Activated B cell treated with CpG ODN at 0.5 μM for 24 hours (primary cell): ENCODE results near the gene LIMS2. TPM values are rescaled to one million over a fixed set of nuclear protein-coding genes. Genes with fewer than 3 reads are reported as not detected.

Experiments used
- ATAC-seq: fragments of 200-7000 bp; cut with Tn5 transposase; one replicate; pipeline ENCODE4 v1.10.0; 2021; ENCODE audit warnings: low read depth, mild to moderate bottlenecking, moderate library complexity
- CTCF ChIA-PET: fragments of 350-600 bp; sonication (Branson Sonifier 250); formaldehyde crosslinking; loops from one replicate; lab custom pipeline; 2021; ENCODE audit warnings: antibody characterized with exemption; lab: Charles Lee
- POLR2A ChIA-PET: fragments of 350-600 bp; sonication (Branson Sonifier 250); formaldehyde crosslinking; loops from one replicate; lab custom pipeline; 2021; ENCODE audit warnings: antibody characterized with exemption; lab: Charles Lee
- DNase-seq: peaks from one replicate; pipeline ENCODE4 v3.0.0; 2022
- H3K27ac Mint-ChIP-seq: one replicate; pipeline ENCODE4 v1.8.0; 2020; ENCODE audit warnings: mixed read lengths
- H3K27me3 Mint-ChIP-seq: one replicate; pipeline ENCODE4 v1.8.0; 2021; ENCODE audit warnings: mixed read lengths
- H3K36me3 Mint-ChIP-seq: one replicate; pipeline ENCODE4 v1.8.0; 2021; ENCODE audit warnings: low read depth, mixed read lengths
- H3K4me1 Mint-ChIP-seq: one replicate; pipeline ENCODE4 v1.8.0; 2021; ENCODE audit warnings: mixed read lengths
- H3K4me3 Mint-ChIP-seq: one replicate; pipeline ENCODE4 v1.8.0; 2020; ENCODE audit warnings: mild to moderate bottlenecking, mixed read lengths
- H3K9me3 Mint-ChIP-seq: one replicate; pipeline ENCODE4 v1.8.0; 2020; ENCODE audit warnings: mixed read lengths
- intact Hi-C: fragments of 100-400 bp; cut with micrococcal nuclease; formaldehyde crosslinking; loops from one replicate; pipeline ENCODE4 v1.15.1; 2024
- total RNA-seq: library from RNA; stranded (reverse); gene quantifications from 2 replicates; pipeline ENCODE4 v1.2.3, GENCODE V29; 2022
- TF ChIP-seq, protein P1 (sequence below): fragments of 200-600 bp; IDR thresholded peaks from one replicate; pipeline ENCODE4 v1.8.0; 2022; ENCODE audit warnings: antibody characterized with exemption, mild to moderate bottlenecking

Gene LIMS2
- total RNA-seq, 1 donor from 2014 or later: 5.3 TPM

- no peaks in the 10 kb centered on the region for H3K36me3 Mint-ChIP-seq
- H3K27ac Mint-ChIP-seq: no peak overlapping the region
- POLR2A ChIA-PET: no interaction called here
- no peak overlapping the region for H3K4me3 Mint-ChIP-seq
- H3K27me3 Mint-ChIP-seq: no peaks in the 10 kb centered on the region
- H3K4me1 Mint-ChIP-seq: peaks cover 17% of the 10 kb centered on the region
- no peaks in the 10 kb centered on the region for H3K9me3 Mint-ChIP-seq
- TF ChIP-seq, protein P1, sequence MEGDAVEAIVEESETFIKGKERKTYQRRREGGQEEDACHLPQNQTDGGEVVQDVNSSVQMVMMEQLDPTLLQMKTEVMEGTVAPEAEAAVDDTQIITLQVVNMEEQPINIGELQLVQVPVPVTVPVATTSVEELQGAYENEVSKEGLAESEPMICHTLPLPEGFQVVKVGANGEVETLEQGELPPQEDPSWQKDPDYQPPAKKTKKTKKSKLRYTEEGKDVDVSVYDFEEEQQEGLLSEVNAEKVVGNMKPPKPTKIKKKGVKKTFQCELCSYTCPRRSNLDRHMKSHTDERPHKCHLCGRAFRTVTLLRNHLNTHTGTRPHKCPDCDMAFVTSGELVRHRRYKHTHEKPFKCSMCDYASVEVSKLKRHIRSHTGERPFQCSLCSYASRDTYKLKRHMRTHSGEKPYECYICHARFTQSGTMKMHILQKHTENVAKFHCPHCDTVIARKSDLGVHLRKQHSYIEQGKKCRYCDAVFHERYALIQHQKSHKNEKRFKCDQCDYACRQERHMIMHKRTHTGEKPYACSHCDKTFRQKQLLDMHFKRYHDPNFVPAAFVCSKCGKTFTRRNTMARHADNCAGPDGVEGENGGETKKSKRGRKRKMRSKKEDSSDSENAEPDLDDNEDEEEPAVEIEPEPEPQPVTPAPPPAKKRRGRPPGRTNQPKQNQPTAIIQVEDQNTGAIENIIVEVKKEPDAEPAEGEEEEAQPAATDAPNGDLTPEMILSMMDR: no peak
- CTCF ChIA-PET: interaction anchor here (7.1 kb wide), 1 partner anchor 63 kb away, joined by 289 read pairs; no protein-coding TSS in a partner anchor
- DNase-seq: peak; percentile 6
- intact Hi-C loops: no loop called here
- no peak for ATAC-seq
Measured at GRCh38 chr2:127589358-127589757, 86.0 kb downstream of the LIMS2 start.

Other genes starting within 250 kb of the LIMS2 start
- gene IWS1, start 149.0 kb downstream of the LIMS2 start, total RNA-seq: 45.6 and 49.3 TPM in 2 replicates
- 3.0 and 3.4 TPM in 2 replicates for gene MYO7B, start 139.8 kb downstream of the LIMS2 start, total RNA-seq
- gene GPR17, start 29.4 kb downstream of the LIMS2 start, total RNA-seq: not detected in 2 replicates
- 9.6 and 10.1 TPM in 2 replicates for gene SFT2D3, start 26.0 kb upstream of the LIMS2 start, total RNA-seq
- gene WDR33, start 135.6 kb upstream of the LIMS2 start, total RNA-seq: 83.0 and 93.0 TPM in 2 replicates
- 41.5 and 41.7 TPM in 2 replicates for gene POLR2D, start 182.6 kb upstream of the LIMS2 start, total RNA-seq
- gene AMMECR1L, start 210.4 kb upstream of the LIMS2 start, total RNA-seq: 14.9 and 15.5 TPM in 2 replicates